Stimulated activated memory B cell treated with anti-CD40 and anti-IgM and Interleukin-4, amounts not matched to agents 10 μg/mL and 1 μg/mL and 100 μg/mL, for 72 hours (primary cell): ENCODE data around the gene RAB40C.

Experiments used
- ATAC-seq: fragments of 150-1000 bp; cut with Tn5 transposase; 2 replicates; pipeline ENCODE4 v1.10.0; 2021
- H3K27ac Mint-ChIP-seq: one replicate; pipeline ENCODE4 v1.8.0; 2022; ENCODE audit warnings: mild to moderate bottlenecking, mixed read lengths
- H3K27me3 Mint-ChIP-seq: one replicate; pipeline ENCODE4 v1.8.0; 2022; ENCODE audit warnings: mixed read lengths
- H3K36me3 Mint-ChIP-seq: one replicate; pipeline ENCODE4 v1.8.0; 2022; ENCODE audit warnings: mixed read lengths
- H3K4me1 Mint-ChIP-seq: one replicate; pipeline ENCODE4 v1.8.0; 2022; ENCODE audit warnings: mixed read lengths
- H3K4me3 Mint-ChIP-seq: one replicate; pipeline ENCODE4 v1.8.0; 2022; ENCODE audit warnings: mild to moderate bottlenecking, moderate library complexity, mixed read lengths
- H3K9me3 Mint-ChIP-seq: one replicate; pipeline ENCODE4 v1.8.0; 2022; ENCODE audit warnings: mixed read lengths

RAB40C gene

GRCh38 chr16:565419-566330, 24.2 kb upstream of the RAB40C start:
- H3K36me3 Mint-ChIP-seq, result no peaks in the 10 kb centered on the region
- no peak overlapping the region for H3K4me3 Mint-ChIP-seq
- peaks cover 9% of the 10 kb centered on the region for H3K27me3 Mint-ChIP-seq
- peak overlapping the region; percentile 92 for H3K27ac Mint-ChIP-seq
- no peaks in the 10 kb centered on the region for H3K9me3 Mint-ChIP-seq
- H3K4me1 Mint-ChIP-seq, result peaks cover 26% of the 10 kb centered on the region
- no peak for ATAC-seq

- peaks cover 36% of the 10 kb centered on the region for H3K4me1 Mint-ChIP-seq
- peaks cover 9% of the 10 kb centered on the region for H3K27me3 Mint-ChIP-seq
- no peaks in the 10 kb centered on the region for H3K36me3 Mint-ChIP-seq
- H3K9me3 Mint-ChIP-seq, result no peaks in the 10 kb centered on the region
- peak; percentile 77 for ATAC-seq
- peak within 1 kb of the TSS; percentile 76 for H3K4me3 Mint-ChIP-seq
- H3K27ac Mint-ChIP-seq, result peak within 1 kb of the TSS; percentile 92
Measured at GRCh38 chr16:566475-567372, 23.1 kb upstream of the RAB40C start, which contains the start of gene NHLRC4. Gene NHLRC4 (plus strand): TSS chr16:567005. CDS start chr16:568048, 1,043 bp downstream.

GRCh38 chr16:567373-568256, 22.3 kb upstream of the RAB40C start:
- no peak for ATAC-seq
- Mint-ChIP-seq H3K27ac (peak overlapping the region; percentile 92), H3K4me3 (peak overlapping the region; percentile 76), H3K4me1 (peaks cover 41% of the 10 kb centered on the region), H3K9me3 (no peaks in the 10 kb centered on the region), H3K27me3 (peaks cover 4% of the 10 kb centered on the region), H3K36me3 (no peaks in the 10 kb centered on the region)

GRCh38 chr16:568401-569258, 21.2 kb upstream of the RAB40C start:
- no peaks in the 10 kb centered on the region for H3K9me3 Mint-ChIP-seq
- H3K36me3 Mint-ChIP-seq, result no peaks in the 10 kb centered on the region
- ATAC-seq, result no peak
- no peaks in the 10 kb centered on the region for H3K27me3 Mint-ChIP-seq
- H3K4me3 Mint-ChIP-seq, result peak overlapping the region; percentile 87
- H3K4me1 Mint-ChIP-seq, result peaks cover 41% of the 10 kb centered on the region
- peak overlapping the region; percentile 85 for H3K27ac Mint-ChIP-seq

GRCh38 chr16:569445-570254, 20.2 kb upstream of the RAB40C start, which contains the start of gene PIGQ:
Gene PIGQ (plus strand): TSS chr16:569968. CDS start chr16:574075, 4,107 bp downstream.
- no peaks in the 10 kb centered on the region for H3K36me3 Mint-ChIP-seq
- H3K9me3 Mint-ChIP-seq, result no peaks in the 10 kb centered on the region
- peak within 1 kb of the TSS; percentile 87 for H3K4me3 Mint-ChIP-seq
- no peaks in the 10 kb centered on the region for H3K27me3 Mint-ChIP-seq
- H3K27ac Mint-ChIP-seq, result peak within 1 kb of the TSS; percentile 85
- H3K4me1 Mint-ChIP-seq, result peaks cover 41% of the 10 kb centered on the region
- peak; percentile 77 for ATAC-seq

- Mint-ChIP-seq H3K27ac (no peak overlapping the region), H3K27me3 (no peaks in the 10 kb centered on the region), H3K4me3 (no peak overlapping the region), H3K36me3 (peaks cover 7% of the 10 kb centered on the region), H3K9me3 (no peaks in the 10 kb centered on the region), H3K4me1 (peaks cover 36% of the 10 kb centered on the region)
- no peak for ATAC-seq
Measured at GRCh38 chr16:572865-573650, 16.8 kb upstream of the RAB40C start.

GRCh38 chr16:574021-574760, 15.7 kb upstream of the RAB40C start:
- H3K27ac Mint-ChIP-seq, result no peak overlapping the region
- H3K27me3 Mint-ChIP-seq, result no peaks in the 10 kb centered on the region
- ATAC-seq, result no peak
- peaks cover 35% of the 10 kb centered on the region for H3K4me1 Mint-ChIP-seq
- H3K36me3 Mint-ChIP-seq, result peaks cover 7% of the 10 kb centered on the region
- no peak overlapping the region for H3K4me3 Mint-ChIP-seq
- H3K9me3 Mint-ChIP-seq, result no peaks in the 10 kb centered on the region

GRCh38 chr16:575354-576196, 14.3 kb upstream of the RAB40C start:
- Mint-ChIP-seq H3K27ac (no peak overlapping the region), H3K4me1 (peaks cover 28% of the 10 kb centered on the region), H3K27me3 (no peaks in the 10 kb centered on the region), H3K9me3 (no peaks in the 10 kb centered on the region), H3K4me3 (no peak overlapping the region), H3K36me3 (peaks cover 7% of the 10 kb centered on the region)
- no peak for ATAC-seq

GRCh38 chr16:576197-576822, 13.6 kb upstream of the RAB40C start:
- Mint-ChIP-seq H3K36me3 (peaks cover 7% of the 10 kb centered on the region), H3K4me1 (peaks cover 21% of the 10 kb centered on the region), H3K27me3 (no peaks in the 10 kb centered on the region), H3K9me3 (no peaks in the 10 kb centered on the region), H3K27ac (no peak overlapping the region), H3K4me3 (no peak overlapping the region)
- ATAC-seq, result no peak

- Mint-ChIP-seq H3K27me3 (no peaks in the 10 kb centered on the region), H3K4me3 (no peak overlapping the region), H3K4me1 (peaks cover 16% of the 10 kb centered on the region), H3K27ac (no peak overlapping the region), H3K36me3 (peaks cover 7% of the 10 kb centered on the region), H3K9me3 (no peaks in the 10 kb centered on the region)
- no peak for ATAC-seq
Measured at GRCh38 chr16:576823-577201, 13.1 kb upstream of the RAB40C start.

GRCh38 chr16:577796-578195, 12.1 kb upstream of the RAB40C start:
- no peaks in the 10 kb centered on the region for H3K9me3 Mint-ChIP-seq
- H3K36me3 Mint-ChIP-seq, result peaks cover 7% of the 10 kb centered on the region
- H3K4me3 Mint-ChIP-seq, result no peak overlapping the region
- H3K4me1 Mint-ChIP-seq, result peaks cover 12% of the 10 kb centered on the region
- H3K27ac Mint-ChIP-seq, result no peak overlapping the region
- no peaks in the 10 kb centered on the region for H3K27me3 Mint-ChIP-seq
- ATAC-seq, result no peak
